GM23338 (cell line): ENCODE measurements around the gene HHEX. TPM values are rescaled to one million over a fixed set of nuclear protein-coding genes. Genes with fewer than 3 reads are reported as not detected.

Experiments
- ATAC-seq: fragments of 200-7000 bp; cut with Tn5 transposase; 3 replicates; pipeline ENCODE4 v1.9.1; 2020
- DNase-seq: peaks from one replicate; pipeline ENCODE4 v3.0.0-alpha.2; 2015; ENCODE audit warnings: low spot score
- H2AFZ ChIP-seq: fragments of 200-600 bp; sonication (generic); 2 replicates; pipeline ENCODE4 v1.8.0; 2016; ENCODE audit warnings: antibody characterized with exemption, mild to moderate bottlenecking, moderate library complexity
- H3F3A ChIP-seq: fragments of 200-600 bp; sonication (generic); replicated peaks from 2 replicates; pipeline ENCODE4 v1.8.0; 2017; ENCODE audit warnings: antibody characterized with exemption, mixed run types, low read depth
- H3K27ac ChIP-seq: fragments of 200-600 bp; sonication (generic); 2 replicates; pipeline ENCODE4 v1.6.1; 2016; ENCODE audit warnings: low read depth
- H3K27me3 ChIP-seq: fragments of 200-600 bp; sonication (generic); 2 replicates; pipeline ENCODE4 v1.8.0; 2016; ENCODE audit warnings: mild to moderate bottlenecking, mixed run types, moderate library complexity; ENCODE audit not compliant: insufficient read depth
- H3K36me3 ChIP-seq: fragments of 200-600 bp; sonication (generic); 2 replicates; pipeline ENCODE4 v1.8.0; 2016; ENCODE audit warnings: mild to moderate bottlenecking; ENCODE audit not compliant: insufficient read depth
- H3K4me1 ChIP-seq: fragments of 200-600 bp; sonication (generic); 2 replicates; pipeline ENCODE4 v1.8.0; 2016; ENCODE audit warnings: mild to moderate bottlenecking, moderate library complexity; ENCODE audit not compliant: insufficient read depth
- H3K4me2 ChIP-seq: fragments of 200-600 bp; sonication (generic); 2 replicates; pipeline ENCODE4 v1.7.1; 2017; ENCODE audit warnings: mixed run types
- H3K4me3 ChIP-seq: fragments of 200-600 bp; sonication (generic); 2 replicates; pipeline ENCODE4 v1.6.1; 2016; ENCODE audit warnings: mixed run types
- H3K79me2 ChIP-seq: fragments of 200-600 bp; sonication (generic); replicated peaks from 2 replicates; pipeline ENCODE4 v1.8.0; 2017; ENCODE audit warnings: mild to moderate bottlenecking; ENCODE audit not compliant: insufficient read depth
- H3K9me2 ChIP-seq: fragments of 200-600 bp; sonication (generic); 2 replicates; pipeline ENCODE4 v1.8.0; 2017; ENCODE audit not compliant: insufficient read depth
- H4K20me1 ChIP-seq: fragments of 200-600 bp; sonication (generic); replicated peaks from 2 replicates; pipeline ENCODE4 v1.8.0; 2017; ENCODE audit warnings: mild to moderate bottlenecking; ENCODE audit not compliant: insufficient read depth
- H3K27ac Mint-ChIP-seq: 2 replicates; pipeline ENCODE4 v1.8.0; 2020; ENCODE audit warnings: inconsistent platforms, mild to moderate bottlenecking, moderate library complexity, mixed read lengths
- H3K27me3 Mint-ChIP-seq: 3 replicates; pipeline ENCODE4 v1.8.0; 2022; ENCODE audit warnings: low read depth, mild to moderate bottlenecking, moderate library complexity, mixed read lengths, inconsistent platforms; ENCODE audit not compliant: insufficient read depth, poor library complexity
- H3K36me3 Mint-ChIP-seq: 3 replicates; pipeline ENCODE4 v1.8.0; 2021; ENCODE audit warnings: low read depth, mild to moderate bottlenecking, inconsistent platforms, moderate library complexity, mixed read lengths
- H3K4me1 Mint-ChIP-seq: 3 replicates; pipeline ENCODE4 v1.8.0; 2020; ENCODE audit warnings: mild to moderate bottlenecking, inconsistent platforms, mixed read lengths
- H3K4me3 Mint-ChIP-seq: 3 replicates; pipeline ENCODE4 v1.8.0; 2021; ENCODE audit warnings: moderate library complexity, mild to moderate bottlenecking, inconsistent platforms, mixed read lengths
- H3K9me3 Mint-ChIP-seq: 3 replicates; pipeline ENCODE4 v1.8.0; 2020; ENCODE audit warnings: moderate library complexity, mild to moderate bottlenecking, inconsistent platforms, mixed read lengths
- CREB1 ChIP-seq: fragments of 250-450 bp; sonication (Bioruptor Pico); IDR thresholded peaks from 2 replicates; pipeline ENCODE4 v1.5.0; 2020; ENCODE audit warnings: low read depth, mild to moderate bottlenecking, moderate library complexity
- EZH2 ChIP-seq: fragments of 200-600 bp; sonication (generic); IDR thresholded peaks from one replicate; pipeline ENCODE4 v1.8.0; 2017; ENCODE audit warnings: antibody characterized with exemption, mild to moderate bottlenecking, low read depth; ENCODE audit not compliant: unreplicated experiment
- EZH2phosphoT487 ChIP-seq: fragments of 200-600 bp; sonication (generic); IDR thresholded peaks from one replicate; pipeline ENCODE4 v1.8.1; 2018; ENCODE audit warnings: antibody characterized with exemption; ENCODE audit not compliant: unreplicated experiment
- JUNB ChIP-seq: IDR thresholded peaks from one replicate; pipeline ENCODE4 v1.6.1; 2016; ENCODE audit warnings: antibody characterized with exemption; ENCODE audit not compliant: unreplicated experiment
- NANOG ChIP-seq: IDR thresholded peaks from 2 replicates; pipeline ENCODE4 v1.6.1; 2016; ENCODE audit warnings: antibody characterized with exemption, borderline replicate concordance
- POLR2AphosphoS5 ChIP-seq: IDR thresholded peaks from 2 replicates; pipeline ENCODE4 v1.6.1; 2016; ENCODE audit warnings: antibody characterized with exemption, low read depth
- STAT1 ChIP-seq: IDR thresholded peaks from one replicate; pipeline ENCODE4 v1.6.1; 2016; ENCODE audit warnings: antibody characterized with exemption; ENCODE audit not compliant: unreplicated experiment
- ZNF114 ChIP-seq: fragments of 250-450 bp; sonication (Bioruptor Pico); IDR thresholded peaks from 2 replicates; pipeline ENCODE4 v1.5.0; 2020; ENCODE audit warnings: mild to moderate bottlenecking, moderate library complexity
- ZNF331 ChIP-seq: fragments of 250-450 bp; sonication (Bioruptor Pico); IDR thresholded peaks from 2 replicates; pipeline ENCODE4 v1.5.0; 2020; ENCODE audit warnings: low read depth, mild to moderate bottlenecking, moderate library complexity
- polyA plus RNA-seq: library from polyadenylated mRNA; unstranded; fragments of >200 nt; fragmentation: Nextera tagmentation; extraction: Ambion mirVana; gene quantifications from 2 replicates; pipeline ENCODE4 v1.2.1, GENCODE V29; 2016
- total RNA-seq: library from RNA; depleted of rRNA; stranded (reverse); fragments of >200 nt; shearing (Covaris generic); gene quantifications from 2 replicates; pipeline ENCODE4 v1.2.3, GENCODE V29; 2014
- TF ChIP-seq, protein P1 (sequence below): IDR thresholded peaks from one replicate; pipeline ENCODE4 v1.6.1; 2018; ENCODE audit warnings: antibody characterized with exemption; ENCODE audit not compliant: unreplicated experiment
- TF ChIP-seq, protein P2 (sequence below), 2 experiments: fragments of 200-600 bp in 1 of 2; sonication (generic) in 1 of 2; conservative IDR thresholded peaks; 2 replicates each; pipeline versions ENCODE4 v1.5.1 to v1.6.1; 2016 to 2017; ENCODE audit warnings: antibody characterized with exemption in 2 of 2, low read depth in 2 of 2, mild to moderate bottlenecking in 2 of 2, moderate library complexity in 1 of 2
- TF ChIP-seq, protein P3 (sequence below): fragments of 250-450 bp; sonication (Bioruptor Pico); IDR thresholded peaks from 2 replicates; pipeline ENCODE4 v1.5.0; 2020; ENCODE audit warnings: mild to moderate bottlenecking, moderate library complexity
- TF ChIP-seq, protein P4 (sequence below): IDR thresholded peaks from 2 replicates; pipeline ENCODE4 v1.6.1; 2016; ENCODE audit warnings: antibody characterized with exemption

HHEX gene
- total and polyA plus RNA-seq, 2 experiments from 2014 or later: 0.59 to 2.0 TPM

DNA sequence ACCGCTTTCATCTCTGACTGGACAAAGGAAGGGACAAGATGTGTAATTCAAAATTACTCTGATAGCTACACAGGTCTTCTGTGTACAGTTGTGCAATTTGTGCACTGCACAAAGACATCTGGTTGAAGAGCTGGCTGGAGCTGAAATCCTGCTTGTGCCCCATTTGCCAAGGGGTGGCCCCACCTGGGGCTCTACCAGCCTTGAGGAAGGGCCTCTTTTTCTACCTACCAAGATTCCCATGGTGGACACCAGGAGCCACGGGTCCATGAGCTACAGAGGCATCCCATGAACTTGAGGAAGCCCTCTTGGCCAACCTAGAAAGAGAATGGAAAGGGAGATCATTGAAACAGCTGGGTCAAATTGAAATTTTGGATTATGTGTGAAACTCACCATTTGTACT, 43.2 kb downstream of the HHEX start:
- no peak for ATAC-seq
- Histone ChIP-seq H4K20me1 (no peaks in the 10 kb centered on the region), H3K79me2 (no peaks in the 10 kb centered on the region), H3K27ac (no peak overlapping the region), H2AFZ (no peak overlapping the region), H3F3A (no peaks in the 10 kb centered on the region), H3K4me2 (no peak overlapping the region), H3K27me3 (no peaks in the 10 kb centered on the region), H3K4me1 (no peaks in the 10 kb centered on the region), H3K36me3 (no peaks in the 10 kb centered on the region), H3K4me3 (no peak overlapping the region), H3K9me2 (peaks cover 5% of the 10 kb centered on the region; the same call in 1 of the 2 replicates)
- H3K9me3 Mint-ChIP-seq: no peaks in the 10 kb centered on the region
- no peaks in the 10 kb centered on the region for H3K27me3 Mint-ChIP-seq
- TF ChIP-seq, protein P1, sequence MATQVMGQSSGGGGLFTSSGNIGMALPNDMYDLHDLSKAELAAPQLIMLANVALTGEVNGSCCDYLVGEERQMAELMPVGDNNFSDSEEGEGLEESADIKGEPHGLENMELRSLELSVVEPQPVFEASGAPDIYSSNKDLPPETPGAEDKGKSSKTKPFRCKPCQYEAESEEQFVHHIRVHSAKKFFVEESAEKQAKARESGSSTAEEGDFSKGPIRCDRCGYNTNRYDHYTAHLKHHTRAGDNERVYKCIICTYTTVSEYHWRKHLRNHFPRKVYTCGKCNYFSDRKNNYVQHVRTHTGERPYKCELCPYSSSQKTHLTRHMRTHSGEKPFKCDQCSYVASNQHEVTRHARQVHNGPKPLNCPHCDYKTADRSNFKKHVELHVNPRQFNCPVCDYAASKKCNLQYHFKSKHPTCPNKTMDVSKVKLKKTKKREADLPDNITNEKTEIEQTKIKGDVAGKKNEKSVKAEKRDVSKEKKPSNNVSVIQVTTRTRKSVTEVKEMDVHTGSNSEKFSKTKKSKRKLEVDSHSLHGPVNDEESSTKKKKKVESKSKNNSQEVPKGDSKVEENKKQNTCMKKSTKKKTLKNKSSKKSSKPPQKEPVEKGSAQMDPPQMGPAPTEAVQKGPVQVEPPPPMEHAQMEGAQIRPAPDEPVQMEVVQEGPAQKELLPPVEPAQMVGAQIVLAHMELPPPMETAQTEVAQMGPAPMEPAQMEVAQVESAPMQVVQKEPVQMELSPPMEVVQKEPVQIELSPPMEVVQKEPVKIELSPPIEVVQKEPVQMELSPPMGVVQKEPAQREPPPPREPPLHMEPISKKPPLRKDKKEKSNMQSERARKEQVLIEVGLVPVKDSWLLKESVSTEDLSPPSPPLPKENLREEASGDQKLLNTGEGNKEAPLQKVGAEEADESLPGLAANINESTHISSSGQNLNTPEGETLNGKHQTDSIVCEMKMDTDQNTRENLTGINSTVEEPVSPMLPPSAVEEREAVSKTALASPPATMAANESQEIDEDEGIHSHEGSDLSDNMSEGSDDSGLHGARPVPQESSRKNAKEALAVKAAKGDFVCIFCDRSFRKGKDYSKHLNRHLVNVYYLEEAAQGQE: no peak
- TF ChIP-seq STAT1 (no peak), POLR2AphosphoS5 (no peak), NANOG (no peak), JUNB (no peak), EZH2phosphoT487 (no peak), ZNF331 (CRISPR knock-in tag) (no peak), CREB1 (CRISPR knock-in tag) (no peak), ZNF114 (CRISPR knock-in tag) (no peak), EZH2 (no peak)
- TF ChIP-seq, protein P2, sequence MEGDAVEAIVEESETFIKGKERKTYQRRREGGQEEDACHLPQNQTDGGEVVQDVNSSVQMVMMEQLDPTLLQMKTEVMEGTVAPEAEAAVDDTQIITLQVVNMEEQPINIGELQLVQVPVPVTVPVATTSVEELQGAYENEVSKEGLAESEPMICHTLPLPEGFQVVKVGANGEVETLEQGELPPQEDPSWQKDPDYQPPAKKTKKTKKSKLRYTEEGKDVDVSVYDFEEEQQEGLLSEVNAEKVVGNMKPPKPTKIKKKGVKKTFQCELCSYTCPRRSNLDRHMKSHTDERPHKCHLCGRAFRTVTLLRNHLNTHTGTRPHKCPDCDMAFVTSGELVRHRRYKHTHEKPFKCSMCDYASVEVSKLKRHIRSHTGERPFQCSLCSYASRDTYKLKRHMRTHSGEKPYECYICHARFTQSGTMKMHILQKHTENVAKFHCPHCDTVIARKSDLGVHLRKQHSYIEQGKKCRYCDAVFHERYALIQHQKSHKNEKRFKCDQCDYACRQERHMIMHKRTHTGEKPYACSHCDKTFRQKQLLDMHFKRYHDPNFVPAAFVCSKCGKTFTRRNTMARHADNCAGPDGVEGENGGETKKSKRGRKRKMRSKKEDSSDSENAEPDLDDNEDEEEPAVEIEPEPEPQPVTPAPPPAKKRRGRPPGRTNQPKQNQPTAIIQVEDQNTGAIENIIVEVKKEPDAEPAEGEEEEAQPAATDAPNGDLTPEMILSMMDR (conservative IDR thresholded peaks at IDR 0.05; ENCODE audit: low read depth in 2 of 2): no peak
- TF ChIP-seq, protein P3, sequence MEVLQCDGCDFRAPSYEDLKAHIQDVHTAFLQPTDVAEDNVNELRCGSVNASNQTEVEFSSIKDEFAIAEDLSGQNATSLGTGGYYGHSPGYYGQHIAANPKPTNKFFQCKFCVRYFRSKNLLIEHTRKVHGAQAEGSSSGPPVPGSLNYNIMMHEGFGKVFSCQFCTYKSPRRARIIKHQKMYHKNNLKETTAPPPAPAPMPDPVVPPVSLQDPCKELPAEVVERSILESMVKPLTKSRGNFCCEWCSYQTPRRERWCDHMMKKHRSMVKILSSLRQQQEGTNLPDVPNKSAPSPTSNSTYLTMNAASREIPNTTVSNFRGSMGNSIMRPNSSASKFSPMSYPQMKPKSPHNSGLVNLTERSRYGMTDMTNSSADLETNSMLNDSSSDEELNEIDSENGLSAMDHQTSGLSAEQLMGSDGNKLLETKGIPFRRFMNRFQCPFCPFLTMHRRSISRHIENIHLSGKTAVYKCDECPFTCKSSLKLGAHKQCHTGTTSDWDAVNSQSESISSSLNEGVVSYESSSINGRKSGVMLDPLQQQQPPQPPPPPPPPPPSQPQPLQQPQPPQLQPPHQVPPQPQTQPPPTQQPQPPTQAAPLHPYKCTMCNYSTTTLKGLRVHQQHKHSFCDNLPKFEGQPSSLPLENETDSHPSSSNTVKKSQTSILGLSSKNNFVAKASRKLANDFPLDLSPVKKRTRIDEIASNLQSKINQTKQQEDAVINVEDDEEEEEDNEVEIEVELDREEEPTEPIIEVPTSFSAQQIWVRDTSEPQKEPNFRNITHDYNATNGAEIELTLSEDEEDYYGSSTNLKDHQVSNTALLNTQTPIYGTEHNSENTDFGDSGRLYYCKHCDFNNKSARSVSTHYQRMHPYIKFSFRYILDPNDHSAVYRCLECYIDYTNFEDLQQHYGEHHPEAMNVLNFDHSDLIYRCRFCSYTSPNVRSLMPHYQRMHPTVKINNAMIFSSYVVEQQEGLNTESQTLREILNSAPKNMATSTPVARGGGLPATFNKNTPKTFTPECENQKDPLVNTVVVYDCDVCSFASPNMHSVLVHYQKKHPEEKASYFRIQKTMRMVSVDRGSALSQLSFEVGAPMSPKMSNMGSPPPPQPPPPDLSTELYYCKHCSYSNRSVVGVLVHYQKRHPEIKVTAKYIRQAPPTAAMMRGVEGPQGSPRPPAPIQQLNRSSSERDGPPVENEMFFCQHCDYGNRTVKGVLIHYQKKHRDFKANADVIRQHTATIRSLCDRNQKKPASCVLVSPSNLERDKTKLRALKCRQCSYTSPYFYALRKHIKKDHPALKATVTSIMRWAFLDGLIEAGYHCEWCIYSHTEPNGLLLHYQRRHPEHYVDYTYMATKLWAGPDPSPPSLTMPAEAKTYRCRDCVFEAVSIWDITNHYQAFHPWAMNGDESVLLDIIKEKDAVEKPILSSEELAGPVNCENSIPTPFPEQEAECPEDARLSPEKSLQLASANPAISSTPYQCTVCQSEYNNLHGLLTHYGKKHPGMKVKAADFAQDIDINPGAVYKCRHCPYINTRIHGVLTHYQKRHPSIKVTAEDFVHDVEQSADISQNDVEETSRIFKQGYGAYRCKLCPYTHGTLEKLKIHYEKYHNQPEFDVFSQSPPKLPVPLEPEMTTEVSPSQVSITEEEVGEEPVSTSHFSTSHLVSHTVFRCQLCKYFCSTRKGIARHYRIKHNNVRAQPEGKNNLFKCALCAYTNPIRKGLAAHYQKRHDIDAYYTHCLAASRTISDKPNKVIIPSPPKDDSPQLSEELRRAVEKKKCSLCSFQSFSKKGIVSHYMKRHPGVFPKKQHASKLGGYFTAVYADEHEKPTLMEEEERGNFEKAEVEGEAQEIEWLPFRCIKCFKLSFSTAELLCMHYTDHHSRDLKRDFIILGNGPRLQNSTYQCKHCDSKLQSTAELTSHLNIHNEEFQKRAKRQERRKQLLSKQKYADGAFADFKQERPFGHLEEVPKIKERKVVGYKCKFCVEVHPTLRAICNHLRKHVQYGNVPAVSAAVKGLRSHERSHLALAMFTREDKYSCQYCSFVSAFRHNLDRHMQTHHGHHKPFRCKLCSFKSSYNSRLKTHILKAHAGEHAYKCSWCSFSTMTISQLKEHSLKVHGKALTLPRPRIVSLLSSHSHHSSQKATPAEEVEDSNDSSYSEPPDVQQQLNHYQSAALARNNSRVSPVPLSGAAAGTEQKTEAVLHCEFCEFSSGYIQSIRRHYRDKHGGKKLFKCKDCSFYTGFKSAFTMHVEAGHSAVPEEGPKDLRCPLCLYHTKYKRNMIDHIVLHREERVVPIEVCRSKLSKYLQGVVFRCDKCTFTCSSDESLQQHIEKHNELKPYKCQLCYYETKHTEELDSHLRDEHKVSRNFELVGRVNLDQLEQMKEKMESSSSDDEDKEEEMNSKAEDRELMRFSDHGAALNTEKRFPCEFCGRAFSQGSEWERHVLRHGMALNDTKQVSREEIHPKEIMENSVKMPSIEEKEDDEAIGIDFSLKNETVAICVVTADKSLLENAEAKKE (CRISPR knock-in tag): no peak
- TF ChIP-seq, protein P4, sequence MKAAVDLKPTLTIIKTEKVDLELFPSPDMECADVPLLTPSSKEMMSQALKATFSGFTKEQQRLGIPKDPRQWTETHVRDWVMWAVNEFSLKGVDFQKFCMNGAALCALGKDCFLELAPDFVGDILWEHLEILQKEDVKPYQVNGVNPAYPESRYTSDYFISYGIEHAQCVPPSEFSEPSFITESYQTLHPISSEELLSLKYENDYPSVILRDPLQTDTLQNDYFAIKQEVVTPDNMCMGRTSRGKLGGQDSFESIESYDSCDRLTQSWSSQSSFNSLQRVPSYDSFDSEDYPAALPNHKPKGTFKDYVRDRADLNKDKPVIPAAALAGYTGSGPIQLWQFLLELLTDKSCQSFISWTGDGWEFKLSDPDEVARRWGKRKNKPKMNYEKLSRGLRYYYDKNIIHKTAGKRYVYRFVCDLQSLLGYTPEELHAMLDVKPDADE: no peak
- peaks cover 1% of the 10 kb centered on the region for H3K4me1 Mint-ChIP-seq
- H3K36me3 Mint-ChIP-seq: no peaks in the 10 kb centered on the region
- H3K27ac Mint-ChIP-seq: no peak overlapping the region
- no peak for DNase-seq
- no peak overlapping the region for H3K4me3 Mint-ChIP-seq
